Activated CD4-positive, alpha-beta T cell treated with anti-CD3 and anti-CD28 coated beads, Interleukin-2, amount 50 U/mL, for 1 hour (primary cell): ENCODE measurements around the gene MIB2.

ENCODE experiments used
- DNase-seq: peaks from one replicate; pipeline ENCODE4 v3.0.0-alpha.2; 2020

MIB2 gene

DNA sequence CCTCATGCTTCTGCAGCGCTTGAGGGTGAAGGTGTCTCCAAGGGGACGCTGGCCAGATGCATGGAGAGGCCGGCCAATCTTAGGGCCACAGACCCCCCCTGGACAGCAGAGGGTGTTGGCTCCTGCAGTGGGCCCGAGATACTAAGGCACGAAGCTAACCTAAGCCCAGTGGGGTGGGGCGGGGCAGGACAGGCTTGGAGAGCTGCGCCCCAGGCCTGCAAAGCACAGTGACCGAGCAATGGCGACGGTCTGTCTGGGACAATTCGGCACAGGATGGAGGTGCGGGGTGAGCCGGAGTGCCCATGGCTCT lies 16.6 kb upstream of the MIB2 start:
- DNase-seq, result no peak

DNA sequence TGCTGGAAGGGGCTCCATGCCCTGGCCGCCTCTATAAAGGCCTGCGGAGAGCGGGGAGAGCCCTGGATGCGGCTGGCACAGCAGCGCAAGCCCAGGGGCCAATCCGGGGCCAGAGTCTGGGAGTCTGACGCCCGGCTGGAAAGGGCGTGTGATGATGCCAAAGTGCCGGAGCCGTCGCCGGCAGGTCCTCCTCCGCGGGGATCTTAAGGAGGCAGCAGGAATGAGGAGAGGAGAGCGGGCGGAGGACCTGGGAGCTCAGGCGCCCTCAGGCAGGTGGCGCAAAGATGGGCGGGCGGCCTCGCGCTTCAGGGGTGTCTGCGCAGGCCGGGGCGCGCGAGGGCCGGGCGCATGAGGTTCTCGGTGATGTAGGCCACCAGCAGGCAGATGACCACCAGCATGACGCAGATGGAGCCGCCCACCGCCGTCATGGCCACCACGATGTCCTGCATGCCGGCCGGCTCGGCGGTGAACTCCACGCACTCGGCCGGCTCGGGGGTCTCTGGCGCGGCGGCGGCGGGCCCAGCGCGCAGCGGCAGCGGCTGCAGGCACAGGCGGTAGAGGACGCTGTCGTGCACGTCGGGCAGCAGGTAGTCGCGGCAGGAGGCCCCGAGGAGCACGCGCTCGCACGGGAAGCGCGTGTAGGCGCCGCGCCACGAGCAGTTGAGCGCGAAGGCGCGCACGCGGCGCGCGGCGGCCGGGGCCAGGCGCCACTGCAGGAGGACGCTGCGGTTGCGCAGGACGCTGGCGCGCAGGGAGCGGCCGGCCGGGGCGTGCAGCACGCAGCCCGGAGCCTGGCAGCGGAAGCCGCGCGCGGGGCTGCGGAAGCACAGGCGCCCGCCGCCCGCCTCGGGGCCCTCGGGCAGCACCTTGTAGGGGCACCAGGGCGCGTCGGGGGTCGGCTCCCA lies 16.0 kb upstream of the MIB2 start:
- peak; percentile 27 for DNase-seq

DNA sequence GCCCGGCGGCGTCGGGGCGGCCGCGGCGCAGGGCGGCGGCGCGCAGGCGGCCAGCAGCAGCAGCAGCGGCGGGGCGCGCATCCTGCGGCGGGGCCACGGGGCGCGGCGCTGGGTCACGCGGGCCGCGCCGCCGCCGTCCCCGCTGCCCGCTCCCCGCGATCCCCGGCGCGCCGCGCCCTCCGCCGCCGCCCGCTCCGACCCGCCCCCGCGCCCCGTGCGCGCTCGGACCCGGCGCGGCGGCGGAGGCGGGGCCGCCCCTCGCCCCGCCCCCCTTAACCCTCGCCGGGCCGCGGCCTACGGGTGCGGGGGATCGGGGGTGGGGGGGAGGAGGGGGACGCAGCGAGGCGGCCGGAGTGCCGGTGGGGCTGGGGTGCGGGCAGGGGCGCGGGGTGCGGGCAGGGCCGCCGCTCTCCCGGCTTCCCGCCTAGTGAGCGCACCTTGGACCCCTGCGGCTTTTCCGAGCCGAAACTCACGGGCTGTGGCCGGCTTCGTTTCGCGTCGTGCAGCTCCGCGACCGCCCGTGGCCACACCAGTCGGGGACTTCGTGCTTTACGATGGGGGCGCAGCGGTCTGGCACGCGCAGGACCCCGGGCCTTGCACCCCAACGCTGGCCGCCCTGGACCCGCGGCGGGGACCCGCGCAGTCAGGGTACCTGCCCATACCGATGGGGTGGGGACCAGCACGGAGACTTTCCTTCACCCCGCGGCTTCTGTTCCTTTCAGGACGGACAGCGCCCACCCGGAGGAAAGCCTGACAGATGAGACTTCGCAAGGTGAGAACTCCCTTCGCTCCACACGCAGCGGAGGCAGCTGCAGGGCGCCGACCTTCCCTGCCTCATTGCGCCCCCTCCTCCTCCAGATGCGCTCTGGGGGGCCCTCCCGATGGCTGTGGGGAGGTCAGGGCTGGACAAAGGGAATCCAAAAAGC lies 15.1 kb upstream of the MIB2 start, which contains the start of gene FNDC10:
FNDC10 (minus strand) TSS at position 201 of the 926 bp plus-strand sequence; CDS start at position 81, 120 bp downstream.
- no peak for DNase-seq

DNA sequence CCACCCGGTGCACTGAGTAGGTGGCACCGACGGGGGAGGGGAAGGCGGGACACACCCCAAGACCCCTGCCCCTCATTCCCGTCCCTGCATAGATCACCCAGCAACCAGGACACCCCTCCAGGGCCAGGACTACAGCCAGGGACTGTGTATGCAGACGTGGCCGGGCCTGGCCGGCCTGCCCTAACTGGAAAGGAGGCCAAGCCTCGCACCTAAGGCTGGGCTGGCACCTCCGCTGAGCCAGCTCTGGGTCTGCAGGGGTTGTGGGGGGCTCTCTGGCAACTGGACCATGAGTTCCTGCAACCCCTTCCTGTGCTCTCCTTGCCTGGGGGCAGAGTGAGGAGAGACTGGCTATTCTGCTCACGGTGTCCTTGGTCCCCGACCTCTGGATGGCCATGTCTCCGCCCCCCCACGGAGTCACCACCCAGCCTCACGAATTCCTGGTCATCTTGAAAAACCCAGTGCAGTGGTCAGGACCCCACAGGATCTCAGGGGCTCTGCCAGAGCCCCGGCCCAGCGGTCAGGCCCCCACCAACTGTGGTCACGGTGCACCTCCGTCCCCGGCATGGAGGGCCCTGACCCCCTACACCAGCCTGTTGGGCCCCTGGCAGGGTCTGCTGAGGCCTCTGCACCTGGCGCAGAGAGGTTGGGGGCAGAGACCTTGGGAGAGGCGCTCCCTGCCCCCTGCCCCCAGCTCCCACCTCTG lies 14.3 kb upstream of the MIB2 start:
- DNase-seq, result no peak

DNA sequence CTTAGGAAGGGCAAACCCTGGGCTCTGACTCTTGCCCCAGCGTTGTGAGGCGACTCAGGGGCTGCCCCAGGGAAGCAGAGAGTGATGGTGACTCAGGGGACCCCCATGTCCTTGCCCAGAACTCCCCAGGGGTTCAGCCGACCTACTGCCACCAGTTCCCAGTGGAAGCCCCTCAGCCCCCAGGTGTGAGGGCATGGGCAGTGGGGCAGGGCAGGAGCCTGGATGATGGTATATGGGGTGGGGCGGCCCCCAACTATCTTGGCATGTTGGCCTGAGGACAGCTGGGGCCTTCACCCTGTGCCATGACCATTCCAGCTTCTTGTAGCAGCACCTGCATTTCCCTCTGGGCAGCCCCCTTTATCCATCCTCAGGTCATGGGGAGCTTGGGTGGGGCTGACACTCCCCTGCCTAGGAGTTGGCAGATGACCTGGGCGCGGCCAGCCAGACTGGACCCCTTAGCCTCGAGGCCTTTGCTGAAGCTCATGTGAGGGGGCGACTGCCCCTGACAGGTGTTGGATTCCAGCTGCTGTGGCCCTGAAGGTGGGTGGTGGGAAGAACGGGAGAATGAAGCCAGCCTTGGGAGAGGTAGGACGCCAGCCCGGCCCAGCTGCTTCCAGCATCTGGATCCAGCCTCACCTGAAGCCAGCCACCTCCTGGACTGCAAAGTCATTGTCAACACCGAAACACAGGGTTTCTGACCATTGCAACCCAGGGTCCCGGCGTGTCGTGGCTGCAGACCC lies 13.6 kb upstream of the MIB2 start:
- DNase-seq, result no peak

DNA sequence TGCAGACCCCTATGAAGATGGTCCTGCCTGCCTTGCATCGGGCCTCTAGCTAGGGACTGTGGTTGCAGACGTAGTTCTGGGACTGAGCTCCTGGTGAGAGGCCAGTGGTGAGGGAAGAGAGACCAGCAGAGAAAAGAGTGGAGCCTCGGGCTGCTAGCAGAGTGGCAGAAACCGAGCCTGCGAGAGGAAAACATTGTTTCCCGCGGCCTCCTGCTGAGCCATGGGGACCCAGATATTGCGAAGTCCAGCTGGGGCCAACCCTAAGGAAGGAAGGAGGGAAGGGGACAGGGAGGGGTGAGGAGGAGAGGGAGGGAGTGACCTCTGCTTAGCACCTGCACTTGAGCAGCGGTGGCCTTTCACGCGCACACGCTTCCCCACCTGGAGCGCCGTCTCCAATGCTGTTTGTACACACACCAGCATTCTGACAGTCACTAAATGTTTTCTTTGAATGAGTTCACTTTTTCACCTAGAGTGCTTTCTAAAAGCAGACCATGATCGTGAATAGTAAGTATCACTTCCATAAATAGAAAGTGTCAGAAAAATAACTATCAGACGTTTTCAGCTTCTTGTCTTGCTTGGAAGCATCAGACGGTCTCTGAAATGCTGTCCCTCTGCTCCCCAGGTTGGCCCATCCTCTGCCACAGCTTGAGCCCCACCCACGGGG lies 12.9 kb upstream of the MIB2 start:
- no peak for DNase-seq

DNA sequence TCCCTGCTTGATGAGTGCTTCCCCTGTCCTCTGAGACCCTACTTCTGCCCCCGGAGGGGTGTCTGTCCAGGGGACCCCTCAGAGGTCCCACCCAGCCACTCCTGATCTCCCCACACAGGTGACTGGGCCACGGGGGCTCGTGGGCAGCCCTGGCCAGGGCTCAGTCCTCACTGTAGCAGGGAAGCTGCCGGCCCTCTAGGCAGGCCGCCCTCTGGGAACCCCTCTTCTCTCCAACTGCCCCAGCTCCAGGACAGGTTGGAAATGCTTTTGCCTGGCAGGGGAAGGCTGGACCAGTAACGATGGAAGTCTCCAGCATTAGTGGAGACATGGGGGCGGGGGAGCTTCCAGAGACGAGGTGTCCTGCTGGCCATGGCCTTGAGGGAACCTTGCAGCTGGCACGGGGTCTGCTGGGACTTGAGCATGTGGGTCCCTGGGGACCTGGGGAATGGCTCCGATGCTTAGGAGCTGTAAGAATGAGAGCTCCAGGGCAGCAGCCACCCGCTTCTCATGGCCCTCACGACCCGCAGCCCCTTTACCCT lies 12.3 kb upstream of the MIB2 start:
- no peak for DNase-seq

DNA sequence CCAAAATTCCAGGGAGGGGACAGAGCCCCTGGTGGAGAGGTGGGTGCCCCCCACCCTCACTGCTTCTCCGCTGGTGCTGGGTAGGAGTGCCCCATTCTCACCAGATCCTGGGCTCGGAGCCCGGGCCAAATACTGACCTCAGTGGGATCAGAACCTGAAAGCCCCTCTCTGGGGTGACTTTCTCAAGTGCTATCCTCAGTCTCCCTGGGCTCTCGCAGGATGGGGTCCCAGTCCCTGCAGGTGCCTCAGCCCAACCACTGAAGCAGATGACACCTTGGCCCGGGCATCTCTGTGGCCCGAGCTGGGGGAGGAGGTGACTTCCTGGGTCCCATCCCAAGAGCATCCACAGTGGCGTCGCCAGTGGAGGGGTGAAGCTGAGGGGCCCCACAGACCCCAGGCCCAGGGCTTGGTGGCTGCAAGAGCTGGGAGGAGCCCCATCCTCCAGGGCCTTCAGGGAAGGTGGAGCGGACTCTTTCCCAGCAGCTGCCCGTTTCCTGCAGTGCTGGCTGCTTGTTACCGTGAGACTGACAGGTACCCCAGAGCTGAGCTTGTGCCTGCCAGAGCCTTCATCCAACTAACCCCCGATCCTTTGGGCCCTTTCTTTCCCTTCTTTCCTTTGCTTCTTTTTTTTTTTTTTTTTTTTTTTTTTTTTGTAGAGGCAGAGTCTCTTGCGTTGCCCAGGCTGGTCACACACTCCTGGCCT lies 11.5 kb upstream of the MIB2 start:
- no peak for DNase-seq

DNA sequence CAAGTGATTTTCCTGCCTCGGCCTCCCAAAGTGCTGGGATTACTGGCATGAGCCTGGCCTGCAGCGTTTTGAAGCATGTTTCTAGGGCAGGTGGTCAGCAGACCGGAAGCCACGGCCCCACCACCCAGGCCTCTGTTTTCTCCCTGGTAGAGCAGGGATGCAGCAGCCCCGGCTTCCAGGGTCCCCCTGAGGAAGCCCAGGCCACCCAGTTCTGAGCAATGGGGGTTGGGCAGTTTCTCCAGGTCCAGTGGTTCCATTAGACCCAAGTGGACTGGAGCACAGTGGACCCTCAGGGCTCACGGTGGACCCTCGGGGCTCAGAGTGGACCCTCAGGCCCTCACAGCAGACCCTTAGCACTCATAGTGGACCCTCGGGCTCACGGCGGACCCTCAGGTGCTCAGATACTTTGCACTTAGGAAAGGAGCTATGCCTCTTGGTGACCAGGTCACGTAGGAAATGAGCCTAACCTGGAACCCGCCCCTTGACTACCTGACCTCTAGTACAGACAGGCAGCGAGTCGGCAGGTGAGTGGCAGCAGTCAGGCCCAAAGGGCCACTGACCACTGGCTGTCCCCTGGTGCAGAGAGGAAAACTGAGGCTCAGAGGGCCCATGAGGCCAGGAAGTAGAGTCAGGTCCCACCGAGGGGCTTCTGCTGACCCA lies 10.8 kb upstream of the MIB2 start:
- no peak for DNase-seq

DNA sequence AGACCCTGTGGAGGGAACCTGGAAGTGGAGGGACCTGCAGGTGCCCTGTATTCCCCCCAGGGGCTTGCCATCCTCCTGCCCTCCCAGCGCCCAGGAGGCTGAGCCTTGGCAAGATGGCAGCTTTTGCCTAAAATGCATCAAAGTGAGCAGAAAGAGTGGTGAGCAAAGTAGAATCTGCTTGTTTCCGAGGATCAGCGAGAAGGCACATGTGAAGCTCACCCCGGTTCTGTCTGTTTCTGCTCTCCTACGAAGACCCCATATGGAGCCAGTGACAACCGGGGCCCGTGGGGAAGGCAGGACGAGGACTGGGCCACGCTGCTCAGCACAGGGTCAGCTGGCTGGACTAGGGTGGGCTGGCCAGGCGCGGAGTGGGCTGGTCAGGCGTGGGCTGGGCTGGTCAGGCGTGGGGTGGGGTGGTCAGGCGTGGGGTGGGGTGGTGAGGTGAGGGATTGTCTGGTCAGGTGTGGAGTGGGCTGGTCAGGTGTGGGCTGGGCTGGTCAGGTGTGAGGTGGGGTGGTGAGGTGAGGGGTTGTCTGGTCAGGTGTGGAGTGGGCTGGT lies 10.2 kb upstream of the MIB2 start:
- DNase-seq, result no peak

DNA sequence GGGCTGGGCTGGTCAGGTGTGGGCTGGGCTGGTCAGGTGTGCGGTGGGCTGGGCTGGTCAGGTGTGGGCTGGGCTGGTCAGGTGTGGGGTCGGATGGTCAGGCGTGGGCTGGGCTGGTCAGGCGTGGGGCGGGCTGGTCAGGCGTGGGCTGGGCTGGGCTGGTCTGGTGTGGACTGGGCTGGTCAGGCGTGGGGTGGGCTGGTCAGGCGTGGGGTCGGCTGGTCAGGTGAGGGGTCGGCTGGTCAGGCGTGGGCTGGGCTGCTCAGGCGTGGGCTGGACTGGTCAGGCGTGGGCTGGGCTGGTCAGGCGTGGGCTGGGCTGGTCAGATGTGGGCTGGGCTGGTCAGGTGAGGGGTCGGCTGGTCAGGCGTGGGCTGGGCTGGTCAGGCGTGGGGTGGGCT lies 9.6 kb upstream of the MIB2 start:
- no peak for DNase-seq

DNA sequence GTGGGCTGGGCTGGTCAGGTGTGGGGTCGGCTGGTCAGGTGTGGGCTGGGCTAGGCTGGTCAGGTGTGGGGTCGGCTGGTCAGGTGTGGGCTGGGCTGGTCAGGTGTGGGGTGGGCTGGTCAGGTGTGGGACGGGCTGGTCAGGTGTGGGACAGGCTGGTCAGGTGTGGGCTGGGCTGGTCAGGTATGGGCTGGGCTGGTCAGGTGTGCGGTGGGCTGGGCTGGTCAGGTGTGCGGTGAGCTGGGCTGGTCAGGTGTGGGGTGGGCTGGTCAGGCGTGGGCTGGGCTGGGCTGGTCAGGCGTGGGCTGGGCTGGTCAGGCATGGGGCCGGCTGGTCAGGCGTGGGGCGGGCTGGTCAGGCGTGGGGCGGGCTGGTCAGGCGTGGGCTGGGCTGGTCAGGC lies 9.1 kb upstream of the MIB2 start:
- DNase-seq, result no peak

DNA sequence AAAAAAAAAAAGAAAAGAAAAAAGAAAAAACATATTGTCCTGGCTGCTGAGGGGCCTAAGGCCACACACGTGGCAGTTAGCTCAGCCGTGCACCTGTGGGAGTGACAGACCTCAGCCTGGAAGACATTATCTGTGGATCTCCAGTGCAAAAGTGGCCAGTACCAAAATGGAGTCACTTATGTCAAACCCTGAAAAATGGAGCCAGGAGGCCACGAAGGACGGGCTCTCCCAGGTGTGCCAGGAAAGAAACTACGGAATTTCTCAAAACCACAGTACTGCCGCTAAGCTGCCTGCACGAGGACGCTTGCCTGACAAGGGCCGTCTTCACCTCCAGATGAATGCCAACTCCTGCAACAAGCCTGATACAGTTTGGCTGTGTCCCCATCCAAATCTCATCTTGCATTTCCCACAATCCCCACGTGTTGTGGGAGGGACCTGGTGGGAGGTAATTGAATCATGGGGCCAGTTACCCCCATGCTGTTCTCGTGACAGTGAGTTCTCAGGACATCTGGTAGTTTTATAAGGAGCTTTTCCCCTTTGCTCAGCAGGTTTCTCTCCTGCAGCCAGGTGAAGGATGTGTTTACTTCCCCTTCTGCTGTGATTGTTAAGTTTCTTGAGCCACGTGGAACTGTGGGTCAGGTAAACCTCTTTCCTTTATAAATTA lies 5.3 kb upstream of the MIB2 start:
- DNase-seq, result no peak

DNA sequence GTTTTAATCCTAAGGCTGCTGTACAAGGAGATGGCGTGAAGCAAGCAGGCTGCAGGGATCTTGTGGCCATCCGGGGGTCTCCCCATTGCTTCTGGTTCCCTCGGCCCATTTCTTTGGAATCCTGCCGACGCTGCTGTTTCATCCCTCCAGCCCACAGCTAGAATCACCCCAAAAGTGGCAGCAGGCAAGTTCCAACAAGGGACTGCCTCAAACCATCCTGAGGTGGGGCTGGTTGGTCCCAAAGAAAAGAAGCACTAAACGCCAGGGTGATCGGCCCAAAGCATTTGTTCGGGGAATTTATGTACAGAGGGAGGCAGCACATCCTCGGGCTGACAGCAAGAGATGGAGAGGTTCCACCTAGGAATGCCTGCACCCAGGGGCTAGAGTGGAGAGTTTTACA lies 4.5 kb upstream of the MIB2 start:
- no peak for DNase-seq

DNA sequence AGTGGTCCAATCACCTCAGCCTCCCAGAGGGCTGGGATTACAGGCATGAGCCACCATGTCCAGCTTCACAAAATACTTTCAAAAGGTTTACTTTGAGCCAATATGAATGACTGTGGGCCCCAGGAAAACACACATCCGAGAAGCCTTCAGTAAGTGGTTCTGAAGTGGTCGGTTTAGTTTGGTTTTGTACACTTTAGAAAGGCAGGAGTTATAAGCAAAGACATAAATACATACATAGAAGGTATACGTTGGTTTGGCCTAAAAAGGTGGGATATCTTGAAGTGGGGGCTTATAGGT lies 3.2 kb upstream of the MIB2 start:
- no peak for DNase-seq

DNA sequence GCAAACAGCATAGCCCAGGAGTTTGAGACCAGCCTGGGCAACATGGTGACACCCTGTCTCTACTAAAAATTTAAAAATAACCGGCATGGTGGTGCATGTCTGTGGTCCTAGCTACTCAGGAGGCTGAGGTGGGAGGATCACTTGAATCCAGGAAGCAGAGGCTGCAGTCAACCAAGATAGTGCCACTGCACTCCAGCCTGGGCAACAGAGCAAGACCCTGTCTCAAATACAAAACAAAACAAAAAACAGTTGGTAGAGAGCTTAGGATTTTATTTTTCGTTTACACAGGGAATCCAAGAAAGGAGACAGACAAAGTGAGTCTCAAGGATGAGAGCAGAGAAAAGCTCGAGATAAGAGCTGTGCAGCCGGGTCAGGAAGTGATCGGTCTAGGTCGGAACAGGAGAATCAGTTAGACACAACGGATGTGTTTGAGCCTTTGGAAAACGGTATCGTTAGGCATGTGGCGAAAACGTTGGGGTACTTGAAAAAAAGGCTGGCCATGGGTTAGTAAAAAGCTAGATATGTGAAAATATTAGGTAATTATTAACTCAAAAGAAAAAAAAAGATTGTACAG lies 1.7 kb upstream of the MIB2 start:
- no peak for DNase-seq

DNA sequence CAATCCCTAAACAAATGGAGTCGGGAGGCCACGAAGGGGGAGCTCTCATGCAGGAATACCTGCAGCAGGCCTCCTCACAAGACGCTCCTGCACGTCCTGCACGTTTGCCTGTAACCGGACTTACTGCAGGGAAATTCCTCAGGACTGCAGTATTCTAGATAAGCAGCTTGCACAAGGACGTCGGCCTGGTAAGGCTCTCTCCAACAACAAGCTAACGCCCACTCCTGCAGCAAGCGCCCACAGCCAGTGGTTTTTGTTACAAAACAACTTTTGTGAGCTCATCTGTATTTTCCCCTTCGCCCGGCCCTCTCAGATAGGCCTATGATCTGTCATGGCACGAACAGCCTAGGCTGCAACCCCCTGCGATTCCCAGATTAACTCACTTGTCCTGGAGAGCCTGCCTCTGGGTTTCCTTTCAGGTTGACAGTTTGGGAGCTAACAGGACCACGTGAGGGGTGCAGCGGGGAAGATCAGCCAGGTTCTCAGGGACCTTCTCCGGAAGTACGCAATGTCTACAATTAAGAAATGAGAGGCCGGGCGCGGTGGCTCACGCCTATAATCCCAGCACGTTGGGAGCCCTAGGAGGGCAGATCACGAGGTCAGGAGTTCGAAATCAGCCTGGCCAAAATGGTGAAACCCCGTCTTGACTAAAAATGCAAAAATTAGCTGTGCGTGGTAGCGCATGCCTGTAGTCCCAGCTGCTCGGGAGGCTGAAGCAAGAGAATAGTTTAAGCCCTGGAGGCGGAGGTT lies 921 bp upstream of the MIB2 start:
- peak; percentile 65 for DNase-seq

DNA sequence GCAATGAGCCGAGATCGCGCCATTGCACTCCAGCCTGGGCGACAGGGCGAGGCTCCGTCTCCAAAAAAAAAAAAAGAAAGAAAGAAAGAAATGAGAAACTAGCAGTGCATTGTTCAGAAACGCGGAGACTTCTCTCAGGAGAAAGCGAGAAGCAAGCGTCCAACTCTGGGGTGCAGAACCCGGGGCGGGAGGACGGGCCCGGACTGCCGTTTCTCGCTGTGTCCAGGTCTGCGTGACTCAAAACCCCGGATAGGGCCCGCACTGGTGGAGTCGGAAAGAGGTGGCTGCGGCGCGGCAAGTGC lies 395 bp upstream of the MIB2 start:
- no peak for DNase-seq
